ENCODE results near the gene NEDD8.

- TF ChIP-seq YY1 (IDR thresholded peaks at IDR 0.05; ENCODE audit: low read depth) (no peak), TAF1 (IDR thresholded peaks at IDR 0.05; ENCODE audit: low read depth) (no peak), RAD21 (IDR thresholded peaks at IDR 0.05; ENCODE audit: low read depth) (no peak), REST (IDR thresholded peaks at IDR 0.05; ENCODE audit: low read depth) (no peak), EP300 (IDR thresholded peaks at IDR 0.05; ENCODE audit: borderline replicate concordance) (no peak), EGR1 (IDR thresholded peaks at IDR 0.05) (no peak), TEAD4 (IDR thresholded peaks at IDR 0.05) (no peak), CEBPB (IDR thresholded peaks at IDR 0.05) (no peak), MAX (IDR thresholded peaks at IDR 0.05) (no peak), USF1 (IDR thresholded peaks at IDR 0.05) (no peak), FOXM1 (IDR thresholded peaks at IDR 0.05; ENCODE audit: borderline replicate concordance, low read depth) (no peak)
Measured at GRCh38 chr14:24254630-24255392, 22.6 kb upstream of the NEDD8 start.

All from Ishikawa (cell line).